SU-DHL-6 (cell line): ENCODE data around the gene HRK.

Experiments used
- H2AFZ ChIP-seq: fragments of 200-600 bp; sonication (generic); 2 replicates; pipeline ENCODE4 v1.6.1; 2014; ENCODE audit warnings: low read depth, mild to moderate bottlenecking, moderate library complexity, mixed read lengths, antibody characterized with exemption, low read length; ENCODE audit not compliant: severe bottlenecking
- H3F3A ChIP-seq: fragments of 200-600 bp; shearing (Covaris generic); 2 replicates; pipeline ENCODE4 v1.6.0; 2016; ENCODE audit warnings: antibody characterized with exemption, mild to moderate bottlenecking; ENCODE audit not compliant: insufficient read depth
- H3K27ac ChIP-seq: fragments of 200-600 bp; sonication (generic); 2 replicates; pipeline ENCODE4 v1.5.1; 2016; ENCODE audit warnings: low read depth, mild to moderate bottlenecking, low read length, moderate library complexity, mixed read lengths
- H3K27me3 ChIP-seq: fragments of 200-600 bp; sonication (generic), shearing (Covaris generic); 2 replicates; pipeline ENCODE4 v1.6.0; 2014; ENCODE audit warnings: mild to moderate bottlenecking, low read length
- H3K36me3 ChIP-seq: fragments of 200-600 bp; sonication (generic); 2 replicates; pipeline ENCODE4 v1.6.1; 2014; ENCODE audit warnings: mild to moderate bottlenecking, low read length, mixed read lengths
- H3K4me2 ChIP-seq: fragments of 300-600, 200-600 bp; shearing (Covaris generic), sonication (generic); 2 replicates; pipeline ENCODE4 v1.6.0; 2014; ENCODE audit warnings: low read length, low read depth, mild to moderate bottlenecking; ENCODE audit not compliant: poor library complexity, severe bottlenecking
- H3K4me3 ChIP-seq: fragments of 200-600 bp; sonication (generic); 2 replicates; pipeline ENCODE4 v1.5.1; 2014; ENCODE audit warnings: antibody characterized with exemption, low read length, mild to moderate bottlenecking, mixed read lengths; ENCODE audit not compliant: insufficient read depth, poor library complexity, severe bottlenecking
- H3K79me2 ChIP-seq: fragments of 200-600 bp; sonication (generic); 2 replicates; pipeline ENCODE4 v1.6.1; 2014; ENCODE audit warnings: mild to moderate bottlenecking, low read length, moderate library complexity; ENCODE audit not compliant: insufficient read depth
- H3K9ac ChIP-seq: fragments of 200-600 bp; sonication (generic); 2 replicates; pipeline ENCODE4 v1.7.0; 2014; ENCODE audit warnings: mild to moderate bottlenecking, low read length
- H3K9me2 ChIP-seq: fragments of 200-600 bp; sonication (generic); replicated peaks from 2 replicates; pipeline ENCODE4 v1.6.1; 2014; ENCODE audit warnings: low read length; ENCODE audit not compliant: insufficient read depth
- H3K9me3 ChIP-seq: fragments of 200-600 bp; sonication (generic); 2 replicates; pipeline ENCODE4 v1.6.1; 2014; ENCODE audit warnings: low read length, mixed read lengths; ENCODE audit not compliant: insufficient read depth
- H4K20me1 ChIP-seq: fragments of 200-600 bp; sonication (generic); 2 replicates; pipeline ENCODE4 v1.6.1; 2014; ENCODE audit warnings: low read depth, mild to moderate bottlenecking, antibody characterized with exemption, low read length, moderate library complexity, mixed read lengths
- EZH2phosphoT487 ChIP-seq: fragments of 200-600 bp; sonication (generic), shearing (Covaris generic); conservative IDR thresholded peaks from 2 replicates; pipeline ENCODE4 v1.6.1; 2018; ENCODE audit warnings: mild to moderate bottlenecking, antibody characterized with exemption, low read length, moderate library complexity, mixed read lengths
- TF ChIP-seq, protein P1 (sequence below): fragments of 200-600 bp; sonication (generic); IDR thresholded peaks from one replicate; pipeline ENCODE4 v1.5.1; 2017; ENCODE audit warnings: antibody characterized with exemption, mild to moderate bottlenecking, low read length, moderate library complexity; ENCODE audit not compliant: insufficient read depth, poor library complexity, severe bottlenecking

The HRK gene

DNA sequence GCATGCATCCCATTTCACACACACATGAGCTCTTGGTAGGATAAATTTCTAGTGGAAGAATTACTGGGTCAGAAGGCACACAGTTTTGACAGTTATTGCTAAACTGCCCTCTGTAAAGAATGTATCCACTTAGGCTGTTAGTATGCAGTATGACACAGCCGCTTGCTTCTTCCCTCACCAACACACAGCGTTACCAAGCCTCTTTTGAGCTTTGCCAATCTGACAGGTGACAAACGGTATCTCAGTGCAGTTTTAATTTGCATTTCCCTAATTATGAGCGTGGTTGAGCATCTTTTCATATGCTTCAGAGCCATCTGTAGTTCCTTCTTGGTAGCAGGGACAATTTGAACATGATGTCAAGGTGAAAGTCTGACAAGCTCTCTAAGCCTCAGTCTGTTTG lies 42.9 kb downstream of the HRK start:
- H3K9me2 ChIP-seq, result no peaks in the 10 kb centered on the region
- no peaks in the 10 kb centered on the region for H3K79me2 ChIP-seq
- H3K36me3 ChIP-seq, result no peaks in the 10 kb centered on the region
- no peaks in the 10 kb centered on the region for H3K27me3 ChIP-seq
- H3K27ac ChIP-seq, result peak overlapping the region; percentile 4
- no peak overlapping the region for H2AFZ ChIP-seq
- H4K20me1 ChIP-seq, result no peaks in the 10 kb centered on the region
- H3K4me2 ChIP-seq, result peak overlapping the region; percentile 9
- no peak overlapping the region for H3K9ac ChIP-seq
- TF ChIP-seq EZH2phosphoT487, result no peak
- TF ChIP-seq, protein P1, sequence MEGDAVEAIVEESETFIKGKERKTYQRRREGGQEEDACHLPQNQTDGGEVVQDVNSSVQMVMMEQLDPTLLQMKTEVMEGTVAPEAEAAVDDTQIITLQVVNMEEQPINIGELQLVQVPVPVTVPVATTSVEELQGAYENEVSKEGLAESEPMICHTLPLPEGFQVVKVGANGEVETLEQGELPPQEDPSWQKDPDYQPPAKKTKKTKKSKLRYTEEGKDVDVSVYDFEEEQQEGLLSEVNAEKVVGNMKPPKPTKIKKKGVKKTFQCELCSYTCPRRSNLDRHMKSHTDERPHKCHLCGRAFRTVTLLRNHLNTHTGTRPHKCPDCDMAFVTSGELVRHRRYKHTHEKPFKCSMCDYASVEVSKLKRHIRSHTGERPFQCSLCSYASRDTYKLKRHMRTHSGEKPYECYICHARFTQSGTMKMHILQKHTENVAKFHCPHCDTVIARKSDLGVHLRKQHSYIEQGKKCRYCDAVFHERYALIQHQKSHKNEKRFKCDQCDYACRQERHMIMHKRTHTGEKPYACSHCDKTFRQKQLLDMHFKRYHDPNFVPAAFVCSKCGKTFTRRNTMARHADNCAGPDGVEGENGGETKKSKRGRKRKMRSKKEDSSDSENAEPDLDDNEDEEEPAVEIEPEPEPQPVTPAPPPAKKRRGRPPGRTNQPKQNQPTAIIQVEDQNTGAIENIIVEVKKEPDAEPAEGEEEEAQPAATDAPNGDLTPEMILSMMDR, result no peak
- no peaks in the 10 kb centered on the region for H3K9me3 ChIP-seq
- H3F3A ChIP-seq, result no peaks in the 10 kb centered on the region
- no peak overlapping the region for H3K4me3 ChIP-seq

GRCh38 chr12:116837097-116837496 lies 44.1 kb downstream of the HRK start:
- no peak for TF ChIP-seq EZH2phosphoT487
- TF ChIP-seq, protein P1, result no peak
- Histone ChIP-seq H3K27ac (no peak overlapping the region), H2AFZ (no peak overlapping the region), H3K27me3 (no peaks in the 10 kb centered on the region), H4K20me1 (no peaks in the 10 kb centered on the region), H3F3A (no peaks in the 10 kb centered on the region), H3K4me3 (no peak overlapping the region), H3K9me2 (no peaks in the 10 kb centered on the region), H3K79me2 (no peaks in the 10 kb centered on the region), H3K36me3 (no peaks in the 10 kb centered on the region), H3K4me2 (no peak overlapping the region), H3K9me3 (no peaks in the 10 kb centered on the region), H3K9ac (no peak overlapping the region)

- Histone ChIP-seq H3K9me3 (no peaks in the 10 kb centered on the region), H3K9ac (no peak overlapping the region), H3K4me3 (no peak overlapping the region), H3F3A (no peaks in the 10 kb centered on the region), H2AFZ (no peak overlapping the region), H3K27ac (no peak overlapping the region), H3K9me2 (no peaks in the 10 kb centered on the region), H3K36me3 (no peaks in the 10 kb centered on the region), H3K79me2 (no peaks in the 10 kb centered on the region), H4K20me1 (no peaks in the 10 kb centered on the region), H3K4me2 (no peak overlapping the region), H3K27me3 (no peaks in the 10 kb centered on the region)
- TF ChIP-seq EZH2phosphoT487, result no peak
- TF ChIP-seq, protein P1, result no peak
These were observed 45.8 kb downstream of the HRK start for GRCh38 chr12:116835484-116835883.
